Islet precursor cell (in vitro differentiated cells): Measurements from ENCODE around the gene UST.

Experiments used
- DNase-seq: peaks from one replicate; pipeline ENCODE4 v3.0.0-alpha.2; 2018

UST gene

DNA sequence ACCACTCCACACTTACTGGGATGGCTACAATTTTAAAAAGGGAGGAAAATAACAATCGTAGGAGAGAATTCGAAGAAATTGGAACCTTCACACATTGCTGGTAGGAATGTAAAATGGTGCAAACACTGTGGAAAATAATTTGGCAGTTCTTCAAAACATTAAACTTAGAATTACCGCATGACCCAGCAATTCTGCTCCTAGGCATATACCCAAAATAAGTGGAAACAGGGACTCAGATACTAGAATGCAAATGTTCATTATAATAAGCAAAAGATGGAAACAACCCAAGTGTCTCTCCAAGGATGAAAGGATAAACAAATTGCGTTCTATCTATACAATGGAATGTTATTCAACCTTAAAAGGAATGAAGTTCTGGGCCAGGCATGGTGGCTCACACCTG is 325.2 kb downstream of the UST start:
- no peak for DNase-seq

GRCh38 chr6:149074832-149075258 is 328.0 kb downstream of the UST start:
- peak; percentile 41 for DNase-seq

DNA sequence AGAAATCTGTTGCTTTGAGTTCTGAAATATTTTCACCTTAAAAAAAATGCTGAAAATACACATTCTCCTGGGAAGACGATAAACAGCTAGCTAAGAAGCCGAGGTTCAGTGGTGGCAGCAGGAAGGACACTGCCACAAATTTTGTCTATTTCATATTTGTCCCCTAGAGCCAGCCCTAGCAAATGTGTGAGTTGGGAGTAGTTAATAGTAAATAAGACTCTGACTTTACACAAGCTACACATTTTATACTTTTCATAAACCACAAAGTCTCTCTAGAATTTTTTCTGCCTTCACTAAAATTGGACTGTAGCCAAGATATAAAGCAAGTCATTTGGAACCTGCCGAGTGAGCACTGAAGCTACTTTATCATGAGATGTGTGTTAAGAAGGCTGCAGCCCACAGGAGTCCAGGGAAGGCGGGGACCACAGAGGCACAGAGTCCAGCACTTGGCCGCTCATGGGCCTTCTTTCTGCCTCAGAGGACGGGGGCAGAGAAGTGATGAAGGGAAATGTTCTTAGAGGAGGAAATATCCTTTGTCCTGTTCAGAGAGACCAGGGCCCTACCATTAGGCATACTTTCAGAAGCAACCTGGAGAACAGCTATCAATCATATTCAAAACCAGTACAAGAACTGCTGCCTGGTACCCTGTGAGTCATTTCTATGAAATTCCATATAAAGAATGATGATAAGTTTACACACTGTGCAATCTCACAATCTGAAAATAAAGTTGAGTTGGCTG is 329.0 kb downstream of the UST start:
- peak; percentile 26 for DNase-seq

- no peak for DNase-seq
These were observed 329.5 kb downstream of the UST start for GRCh38 chr6:149076355-149076734.

GRCh38 chr6:149077208-149077607 is 330.4 kb downstream of the UST start:
- DNase-seq = no peak

DNA sequence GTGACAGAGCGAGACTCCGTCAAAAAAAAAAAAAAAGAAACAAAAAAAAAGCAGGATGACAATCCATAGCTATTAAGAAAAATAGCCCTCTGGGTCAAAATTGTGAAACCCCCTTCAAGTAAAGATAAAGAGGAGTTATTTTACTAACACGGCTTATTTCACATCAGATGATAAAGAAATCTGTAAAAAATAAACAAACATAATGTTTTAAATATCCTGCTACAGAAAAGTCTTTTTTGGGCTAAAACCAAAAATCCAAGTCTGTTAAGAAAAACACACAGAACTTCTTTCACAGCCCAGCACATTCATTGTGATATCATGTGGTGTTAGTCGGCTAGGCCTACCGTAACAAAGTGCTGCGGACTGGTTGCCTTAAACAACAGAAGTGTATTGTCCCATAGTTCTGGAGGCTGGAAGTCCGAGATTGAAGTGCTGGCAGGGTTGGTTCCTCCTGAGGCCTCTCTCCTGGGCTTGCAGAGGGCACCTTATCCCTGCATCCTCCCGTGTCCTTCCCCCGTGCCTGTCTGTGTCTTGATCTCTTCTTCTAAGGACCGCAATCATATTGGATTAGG is 331.5 kb downstream of the UST start:
- DNase-seq = no peak

DNA sequence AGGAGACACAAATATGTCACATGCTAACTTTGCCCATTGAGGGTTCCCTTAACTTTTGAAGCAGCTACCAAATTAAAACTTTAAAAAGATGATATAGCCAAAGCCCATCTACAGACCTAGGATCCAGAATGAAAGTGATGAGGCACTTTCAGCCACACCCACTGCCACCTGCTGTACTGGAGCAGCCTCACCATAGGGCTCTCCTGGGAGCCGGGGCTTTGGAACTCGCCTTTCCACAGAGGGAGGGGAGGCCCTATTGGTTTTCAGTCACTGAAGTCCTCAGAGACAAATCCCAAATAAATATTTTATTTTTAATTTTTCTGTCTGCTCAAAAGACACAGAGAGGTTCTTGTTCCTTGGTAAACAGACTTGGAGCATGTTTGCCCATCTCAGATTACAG is 332.6 kb downstream of the UST start:
- no peak for DNase-seq

- peak; percentile 90 for DNase-seq
These were observed 333.2 kb downstream of the UST start for GRCh38 chr6:149079911-149080491.

DNA sequence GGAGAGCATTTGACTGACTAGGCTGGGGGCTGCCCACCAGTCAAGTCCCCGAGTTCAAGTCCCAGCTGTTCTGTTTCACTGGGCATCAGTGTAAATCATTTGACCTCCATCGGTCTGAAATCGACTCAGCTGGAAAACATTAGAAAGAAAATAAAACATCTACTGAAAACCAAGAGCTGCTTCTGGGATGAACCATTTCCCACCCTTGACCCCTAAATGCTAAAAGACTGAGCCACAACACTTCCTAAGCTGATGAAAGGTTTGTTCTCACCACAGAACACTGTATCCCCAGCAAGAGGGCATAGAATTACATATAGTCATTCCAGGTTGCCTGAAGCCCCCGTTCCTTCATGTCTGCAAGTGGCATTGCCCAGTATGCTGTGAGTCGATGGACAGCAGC is 333.7 kb downstream of the UST start:
- DNase-seq = no peak

DNA sequence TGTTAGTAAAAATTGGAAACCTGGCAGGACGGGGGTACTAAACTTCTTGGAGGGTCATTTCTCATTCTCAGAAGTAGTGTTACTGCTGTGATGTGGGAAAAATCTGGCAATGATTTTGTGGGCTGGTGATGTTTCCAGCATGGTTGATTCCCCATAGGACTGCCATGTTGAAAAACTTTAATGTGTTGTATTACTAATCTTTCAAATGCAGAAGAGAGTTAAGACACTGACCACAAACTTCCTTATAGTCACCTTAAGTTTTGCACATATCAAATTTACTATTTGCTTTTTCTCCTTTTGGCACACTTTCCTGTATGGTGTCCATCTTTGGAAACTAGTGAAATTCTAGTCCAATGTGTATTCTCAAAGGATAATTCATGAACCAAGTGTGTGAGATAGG is 334.5 kb downstream of the UST start:
- DNase-seq = no peak

DNA sequence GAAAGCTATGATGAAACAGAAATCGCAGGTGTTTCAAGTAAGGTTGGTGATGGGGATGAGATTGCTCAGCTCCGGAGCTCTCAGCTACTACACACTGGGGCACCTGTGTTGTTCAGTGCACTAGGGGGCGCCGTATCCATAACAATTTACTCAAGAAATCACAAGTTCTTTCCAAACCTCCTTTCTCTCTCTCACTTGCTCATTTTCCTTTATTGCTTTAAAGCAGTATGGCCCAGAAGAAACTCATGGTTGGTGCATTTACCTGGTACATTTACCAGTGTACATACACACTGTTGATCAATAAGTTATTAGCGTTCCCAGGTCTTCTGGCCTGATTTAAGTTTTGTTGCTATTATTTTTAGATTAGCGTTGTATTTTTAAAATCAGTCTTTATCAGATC is 335.5 kb downstream of the UST start:
- peak; percentile 83 for DNase-seq

DNA sequence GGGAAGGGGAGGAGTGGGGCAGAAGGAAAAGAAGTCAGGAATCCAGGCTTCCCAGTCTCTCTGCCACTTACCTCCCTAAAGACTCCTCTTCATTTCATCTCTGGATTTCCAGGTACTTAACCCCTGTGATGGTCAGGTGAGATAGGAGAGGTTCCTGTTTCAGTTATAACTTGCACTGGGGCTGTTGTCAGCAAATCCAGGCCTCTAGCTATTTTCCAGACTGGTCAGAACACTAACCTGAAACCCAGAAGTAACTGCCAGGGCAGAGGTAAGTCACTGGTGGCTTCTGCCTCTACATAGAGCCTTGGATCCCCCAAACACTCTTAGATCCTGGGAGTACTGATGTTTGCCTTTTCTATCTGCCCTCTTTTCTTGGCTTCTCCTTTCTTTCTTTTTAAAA is 337.2 kb downstream of the UST start:
- peak; percentile 67 for DNase-seq

GRCh38 chr6:149084808-149085556 is 338.2 kb downstream of the UST start:
- no peak for DNase-seq

DNA sequence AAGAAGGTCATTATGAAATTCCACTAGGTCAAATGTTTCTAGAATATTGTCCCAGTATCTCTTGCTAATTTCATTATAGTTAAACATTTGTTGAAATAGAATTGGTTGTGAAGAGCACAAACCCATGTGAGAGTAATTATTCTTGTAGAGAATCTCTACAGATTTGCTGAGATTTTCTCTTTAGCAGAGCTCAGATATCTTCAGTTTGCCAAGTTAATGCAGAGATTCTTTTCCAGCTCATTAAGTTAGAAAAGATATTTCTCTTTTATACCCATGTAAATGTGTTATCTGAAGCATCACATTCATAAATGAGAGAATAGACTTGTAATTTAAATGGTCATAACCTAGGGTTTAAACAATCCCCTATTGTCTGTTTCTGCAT is 338.7 kb downstream of the UST start:
- no peak for DNase-seq

DNA sequence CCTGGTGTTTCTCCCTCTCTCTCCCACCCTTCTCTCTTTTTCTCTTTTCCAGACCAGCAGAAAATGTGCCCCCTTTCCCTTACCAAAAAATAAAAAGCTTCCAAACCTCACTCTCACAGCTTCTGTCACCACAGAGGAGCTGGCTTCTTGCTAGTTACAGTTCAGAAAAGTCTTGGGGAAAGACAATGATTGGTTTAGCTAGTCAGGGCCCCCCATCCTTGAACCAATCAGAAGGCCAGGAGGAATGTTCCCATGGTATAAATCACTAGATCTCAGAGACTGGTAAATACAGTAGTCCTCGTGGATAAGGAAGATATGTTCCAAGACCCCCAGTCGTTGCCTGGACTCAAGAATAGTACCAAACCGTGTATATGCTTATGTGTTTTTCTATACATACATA is 339.5 kb downstream of the UST start:
- no peak for DNase-seq

DNA sequence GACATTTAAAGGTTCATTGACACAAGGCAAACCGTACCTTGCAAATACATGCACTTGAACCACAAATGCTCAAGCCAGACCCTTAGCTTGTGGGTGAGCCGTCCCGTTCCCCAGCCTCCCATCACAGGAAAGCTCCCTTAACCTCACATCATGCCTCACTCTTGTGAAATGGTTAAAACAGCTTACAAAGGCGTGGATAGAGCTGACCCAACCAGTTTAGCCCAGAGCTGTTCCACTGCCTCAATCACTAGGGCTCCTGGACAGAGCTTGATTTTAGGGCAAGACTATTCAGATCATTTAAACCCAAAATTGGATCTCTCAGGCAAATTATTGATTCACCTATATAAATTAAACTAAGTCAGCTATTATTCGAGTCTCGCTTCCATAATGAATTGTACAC is 341.1 kb downstream of the UST start:
- DNase-seq = no peak

- no peak for DNase-seq
These were observed 341.5 kb downstream of the UST start for GRCh38 chr6:149088361-149088760.

DNA sequence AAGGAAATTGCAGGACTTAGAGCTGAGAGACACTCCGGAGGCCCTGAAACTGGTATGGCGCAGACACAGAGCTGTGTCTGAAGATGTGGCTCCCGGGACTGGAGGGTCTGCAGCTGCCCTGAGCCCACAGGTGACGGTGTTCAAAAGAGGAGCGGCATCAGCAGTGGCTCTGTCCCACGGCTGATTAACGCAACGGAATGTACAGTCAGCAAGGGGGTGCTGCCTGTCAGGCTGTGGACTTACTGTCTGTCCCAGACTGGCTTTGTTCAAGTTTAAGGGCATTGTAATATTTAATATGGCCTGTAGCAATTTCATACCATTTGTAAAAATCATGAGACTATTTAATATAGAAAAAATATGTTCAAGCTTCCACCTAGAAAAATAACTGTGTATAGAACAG is 342.7 kb downstream of the UST start:
- DNase-seq = no peak

DNA sequence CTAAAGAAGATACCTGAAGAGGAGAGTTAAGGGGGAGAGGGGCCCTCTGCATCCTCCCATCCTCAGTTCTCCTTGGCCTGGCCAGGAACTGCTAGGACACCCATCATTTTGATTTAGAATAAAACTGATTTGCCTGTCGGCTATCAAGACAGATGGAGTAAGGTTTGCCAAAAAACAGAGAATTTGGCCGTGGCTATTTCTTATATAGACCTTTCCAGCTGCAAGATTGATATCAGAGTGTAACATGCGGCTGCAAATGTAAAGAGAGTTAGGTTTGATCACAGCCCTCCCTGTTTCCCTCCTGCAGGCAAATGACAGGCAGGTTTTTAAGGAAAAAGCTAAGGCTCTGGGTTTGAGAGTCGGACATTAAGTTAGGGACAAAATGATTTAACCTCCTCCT is 344.1 kb downstream of the UST start:
- DNase-seq = no peak

- DNase-seq = no peak
These were observed 346.8 kb downstream of the UST start for GRCh38 chr6:149093643-149094042.

- no peak for DNase-seq
These were observed 347.3 kb downstream of the UST start for GRCh38 chr6:149094156-149094555.

DNA sequence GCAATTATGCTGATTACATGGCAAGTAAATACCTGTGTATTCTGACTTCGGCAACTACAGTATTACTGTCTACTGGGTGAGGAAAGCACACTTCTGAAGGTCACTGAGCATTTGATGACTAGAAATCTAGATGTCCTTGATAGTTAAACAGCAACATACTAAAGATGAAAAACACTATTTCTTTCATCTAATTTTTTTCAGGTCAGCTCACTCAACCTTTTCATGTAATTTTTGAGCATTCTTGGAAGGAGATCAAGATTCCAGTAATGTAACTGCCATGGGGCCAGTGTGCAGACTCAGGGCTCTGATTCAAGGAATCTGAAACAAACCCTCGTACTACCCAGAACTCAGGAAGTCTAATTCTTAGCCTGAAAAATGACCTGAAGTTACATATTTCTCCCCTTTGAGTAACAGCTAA is 348.1 kb downstream of the UST start:
- no peak for DNase-seq

GRCh38 chr6:149095842-149096241 is 349.0 kb downstream of the UST start:
- no peak for DNase-seq

GRCh38 chr6:149097794-149098193 is 351.0 kb downstream of the UST start:
- DNase-seq = no peak
